Coronary artery (tissue), 2 donors: ENCODE results near the gene ZFAND6.

Source experiments
- DNase-seq: peaks from one replicate; pipeline ENCODE4 v3.0.0-alpha.2; 2017; ENCODE audit warnings: low spot score
- H3K27ac ChIP-seq, 2 donors: fragments of 200-600 bp; sonication (generic); one replicate each; pipeline ENCODE4 v1.5.1; 2016 to 2019
- H3K4me3 ChIP-seq: fragments of 200-600 bp; sonication (generic); 2 replicates; pipeline ENCODE4 v1.5.1; 2016; ENCODE audit warnings: mild to moderate bottlenecking, moderate library complexity
- TF ChIP-seq, protein P1 (sequence below): fragments of 200-600 bp; sonication (generic); IDR thresholded peaks from one replicate; pipeline ENCODE4 v1.5.1; 2019; ENCODE audit warnings: antibody characterized with exemption

Gene ZFAND6

GRCh38 chr15:80183306-80183705 is 123.8 kb downstream of the ZFAND6 start:
- Histone ChIP-seq H3K27ac (no peak overlapping the region), H3K4me3 (no peak overlapping the region)
- DNase-seq, result no peak
- TF ChIP-seq, protein P1, sequence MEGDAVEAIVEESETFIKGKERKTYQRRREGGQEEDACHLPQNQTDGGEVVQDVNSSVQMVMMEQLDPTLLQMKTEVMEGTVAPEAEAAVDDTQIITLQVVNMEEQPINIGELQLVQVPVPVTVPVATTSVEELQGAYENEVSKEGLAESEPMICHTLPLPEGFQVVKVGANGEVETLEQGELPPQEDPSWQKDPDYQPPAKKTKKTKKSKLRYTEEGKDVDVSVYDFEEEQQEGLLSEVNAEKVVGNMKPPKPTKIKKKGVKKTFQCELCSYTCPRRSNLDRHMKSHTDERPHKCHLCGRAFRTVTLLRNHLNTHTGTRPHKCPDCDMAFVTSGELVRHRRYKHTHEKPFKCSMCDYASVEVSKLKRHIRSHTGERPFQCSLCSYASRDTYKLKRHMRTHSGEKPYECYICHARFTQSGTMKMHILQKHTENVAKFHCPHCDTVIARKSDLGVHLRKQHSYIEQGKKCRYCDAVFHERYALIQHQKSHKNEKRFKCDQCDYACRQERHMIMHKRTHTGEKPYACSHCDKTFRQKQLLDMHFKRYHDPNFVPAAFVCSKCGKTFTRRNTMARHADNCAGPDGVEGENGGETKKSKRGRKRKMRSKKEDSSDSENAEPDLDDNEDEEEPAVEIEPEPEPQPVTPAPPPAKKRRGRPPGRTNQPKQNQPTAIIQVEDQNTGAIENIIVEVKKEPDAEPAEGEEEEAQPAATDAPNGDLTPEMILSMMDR, result no peak

DNA sequence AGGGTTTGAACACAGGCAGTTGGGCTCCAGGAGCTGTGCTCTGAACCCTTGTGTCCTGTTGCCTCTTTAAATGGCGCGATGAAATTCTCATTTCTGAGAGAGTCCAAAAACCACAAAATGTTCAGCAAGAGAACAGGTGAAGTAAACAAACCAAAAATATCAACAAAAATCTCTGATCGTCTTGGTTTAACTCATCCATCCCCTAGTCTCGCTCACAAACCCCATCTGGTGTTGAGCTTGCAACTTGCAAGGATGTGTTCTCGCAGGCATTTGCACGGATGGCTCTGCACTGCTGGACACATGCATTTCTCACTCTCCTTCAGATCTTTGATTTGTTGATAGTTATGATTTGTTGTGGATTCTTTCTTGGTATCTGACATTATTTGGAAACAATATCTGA is 124.4 kb downstream of the ZFAND6 start:
- DNase-seq, result no peak
- TF ChIP-seq, protein P1, result no peak
- Histone ChIP-seq H3K27ac (no peak overlapping the region), H3K4me3 (no peak overlapping the region)

DNA sequence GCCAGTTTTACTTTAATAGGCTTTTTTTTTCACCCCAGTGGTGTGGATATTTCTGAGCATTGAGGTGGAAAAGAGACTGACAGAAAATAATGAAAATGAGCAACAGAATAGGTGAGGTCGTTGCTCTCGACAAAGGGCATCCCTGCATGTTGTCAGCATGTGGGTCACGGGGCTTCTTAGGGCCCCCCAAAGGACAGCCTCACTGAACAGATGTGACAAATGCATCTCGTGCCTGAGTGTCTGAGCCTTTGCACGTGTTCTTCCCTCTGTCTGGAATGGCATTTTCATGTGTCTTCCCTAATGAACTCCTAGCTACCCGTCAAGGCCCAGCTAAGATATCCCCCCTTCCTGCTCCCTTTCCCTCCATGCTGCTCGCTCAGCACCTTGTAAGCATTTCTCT is 125.1 kb downstream of the ZFAND6 start:
- TF ChIP-seq, protein P1, result no peak
- DNase-seq, result no peak
- Histone ChIP-seq H3K4me3 (no peak overlapping the region), H3K27ac (no peak overlapping the region)

- DNase-seq, result no peak
- Histone ChIP-seq H3K27ac (no peak overlapping the region), H3K4me3 (no peak overlapping the region)
- TF ChIP-seq, protein P1, result no peak
Measured at GRCh38 chr15:80185152-80185551, 125.7 kb downstream of the ZFAND6 start.

GRCh38 chr15:80186066-80186465 is 126.6 kb downstream of the ZFAND6 start:
- Histone ChIP-seq H3K27ac (no peak overlapping the region), H3K4me3 (no peak overlapping the region)
- DNase-seq, result no peak
- TF ChIP-seq, protein P1, result no peak

DNA sequence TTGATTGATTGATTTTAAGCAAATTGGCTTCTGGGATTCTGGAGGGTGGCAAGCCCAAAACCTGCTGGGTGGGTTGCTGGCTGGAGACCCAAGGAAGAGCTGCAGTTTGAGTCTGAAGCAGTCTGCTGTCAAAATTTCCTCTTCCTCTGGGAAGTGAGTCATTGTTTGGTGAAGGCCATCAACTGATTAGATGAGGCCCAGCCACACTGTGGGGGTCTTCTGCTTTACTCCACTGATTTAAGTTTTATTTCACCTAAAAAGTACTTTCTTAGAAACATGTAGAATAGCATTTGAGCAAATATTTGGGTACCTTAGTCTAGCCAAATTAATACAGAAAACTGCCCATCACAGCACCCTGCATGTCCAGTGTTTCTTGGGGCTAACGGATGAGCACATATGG is 127.1 kb downstream of the ZFAND6 start:
- H3K27ac ChIP-seq, result no peak overlapping the region
- TF ChIP-seq, protein P1, result no peak
- H3K4me3 ChIP-seq, result no peak overlapping the region
- DNase-seq, result no peak
